CD4-positive, alpha-beta T cell treated with Interleukin-2 at 100 ng/mL for 4 hours (primary cell): ENCODE data around the gene GDPGP1.
A peak's percentile ranks its signal among the peaks of the same experiment; 100 is the strongest.
"Not testable (repeated sequence)": the region's sequence is repeated elsewhere in the genome, so short reads cannot be mapped to it uniquely, and the experiment has no call there.

Experiments used
- DNase-seq: peaks from one replicate; pipeline ENCODE4 v3.0.0-alpha.2; 2020; ENCODE audit warnings: low spot score

The GDPGP1 gene

DNA sequence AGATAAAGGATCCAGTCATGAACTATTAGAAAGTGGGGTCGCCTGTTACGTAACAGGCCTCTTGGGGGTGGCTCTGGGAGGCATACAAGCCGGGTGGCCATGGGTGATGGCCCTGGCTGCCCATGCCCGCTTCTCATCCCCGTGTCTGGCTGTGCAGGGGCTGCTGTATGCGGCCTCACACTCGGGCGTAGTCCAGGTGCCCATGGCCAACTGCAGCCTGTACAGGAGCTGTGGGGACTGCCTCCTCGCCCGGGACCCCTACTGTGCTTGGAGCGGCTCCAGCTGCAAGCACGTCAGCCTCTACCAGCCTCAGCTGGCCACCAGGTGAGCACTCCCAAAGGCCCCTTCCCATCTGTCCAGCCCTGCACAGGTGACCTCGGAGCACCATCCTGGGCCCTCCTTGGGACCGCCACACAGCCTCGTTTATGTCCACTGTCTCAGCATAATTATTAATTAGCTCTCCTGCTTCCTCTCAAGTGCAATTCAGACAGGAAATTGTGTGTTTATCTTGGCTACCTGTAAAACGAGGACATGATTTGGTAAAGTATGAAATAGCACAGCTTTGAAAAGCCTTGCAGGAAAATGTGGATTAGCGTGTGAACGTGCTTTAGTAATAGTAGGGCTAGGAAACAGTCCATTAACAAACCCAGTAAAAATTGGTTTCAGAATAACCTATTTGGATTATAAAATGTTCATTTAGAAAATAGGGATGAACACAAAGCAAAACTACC is 8.3 kb upstream of the GDPGP1 start:
- no peak for DNase-seq

GRCh38 chr15:90227336-90227735 is 6.7 kb upstream of the GDPGP1 start:
- DNase-seq, result no peak

DNA sequence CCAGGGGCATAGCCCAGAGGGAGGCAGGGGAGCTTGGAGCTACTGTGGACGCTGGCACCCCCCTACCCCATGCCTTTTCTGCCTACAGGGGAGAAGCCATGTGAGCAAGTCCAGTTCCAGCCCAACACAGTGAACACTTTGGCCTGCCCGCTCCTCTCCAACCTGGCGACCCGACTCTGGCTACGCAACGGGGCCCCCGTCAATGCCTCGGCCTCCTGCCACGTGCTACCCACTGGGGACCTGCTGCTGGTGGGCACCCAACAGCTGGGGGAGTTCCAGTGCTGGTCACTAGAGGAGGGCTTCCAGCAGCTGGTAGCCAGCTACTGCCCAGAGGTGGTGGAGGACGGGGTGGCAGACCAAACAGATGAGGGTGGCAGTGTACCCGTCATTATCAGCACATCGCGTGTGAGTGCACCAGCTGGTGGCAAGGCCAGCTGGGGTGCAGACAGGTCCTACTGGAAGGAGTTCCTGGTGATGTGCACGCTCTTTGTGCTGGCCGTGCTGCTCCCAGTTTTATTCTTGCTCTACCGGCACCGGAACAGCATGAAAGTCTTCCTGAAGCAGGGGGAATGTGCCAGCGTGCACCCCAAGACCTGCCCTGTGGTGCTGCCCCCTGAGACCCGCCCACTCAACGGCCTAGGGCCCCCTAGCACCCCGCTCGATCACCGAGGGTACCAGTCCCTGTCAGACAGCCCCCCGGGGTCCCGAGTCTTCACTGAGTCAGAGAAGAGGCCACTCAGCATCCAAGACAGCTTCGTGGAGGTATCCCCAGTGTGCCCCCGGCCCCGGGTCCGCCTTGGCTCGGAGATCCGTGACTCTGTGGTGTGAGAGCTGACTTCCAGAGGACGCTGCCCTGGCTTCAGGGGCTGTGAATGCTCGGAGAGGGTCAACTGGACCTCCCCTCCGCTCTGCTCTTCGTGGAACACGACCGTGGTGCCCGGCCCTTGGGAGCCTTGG is 5.9 kb upstream of the GDPGP1 start:
- no peak for DNase-seq

- DNase-seq, result no peak
Observed at GRCh38 chr15:90228960-90229359, 5.0 kb upstream of the GDPGP1 start.

DNA sequence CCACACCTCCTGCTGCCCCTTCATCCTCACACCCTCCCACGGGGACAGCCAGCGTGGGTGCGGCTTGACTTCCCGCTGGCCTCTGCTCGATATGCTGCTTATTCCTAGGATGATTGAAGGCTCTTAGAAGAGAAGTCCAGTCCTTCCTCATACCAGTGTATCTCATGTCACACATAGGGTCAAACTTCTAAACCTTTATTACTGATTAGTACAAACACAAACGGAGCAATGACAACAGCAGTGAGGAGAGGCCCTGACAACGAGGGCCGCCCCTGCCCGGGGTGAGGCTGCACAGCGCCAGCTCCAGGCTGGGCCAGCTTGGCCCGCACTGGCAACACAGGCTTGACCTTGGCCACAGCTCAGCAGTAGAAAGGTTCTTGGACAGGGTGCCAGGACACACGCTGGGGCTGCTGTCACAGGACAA is 3.9 kb upstream of the GDPGP1 start:
- DNase-seq, result no peak

DNA sequence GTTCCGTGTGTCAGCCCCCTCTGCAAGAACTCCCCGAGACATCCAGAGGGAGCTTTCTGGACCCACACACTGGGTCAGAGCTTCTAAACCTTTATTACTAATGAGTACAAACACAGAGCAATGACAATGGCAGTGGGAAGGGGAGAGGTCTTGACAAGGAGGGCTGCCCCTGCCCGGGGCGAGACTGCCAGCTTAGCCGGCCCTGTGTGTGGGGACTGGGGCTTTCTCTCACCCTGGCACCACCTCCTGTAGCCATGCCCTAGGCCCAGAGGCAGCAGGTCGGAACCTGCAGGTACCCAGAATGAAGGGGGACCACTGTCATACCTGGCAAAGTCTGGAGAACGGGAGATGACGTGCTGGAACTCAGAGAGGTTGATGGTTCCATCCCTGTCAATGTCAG is 3.4 kb upstream of the GDPGP1 start:
- DNase-seq, result no peak

- peak; percentile 82 for DNase-seq
Observed at GRCh38 chr15:90231028-90232017, 2.7 kb upstream of the GDPGP1 start.

GRCh38 chr15:90232196-90232595 is 1.8 kb upstream of the GDPGP1 start:
- no peak for DNase-seq

DNA sequence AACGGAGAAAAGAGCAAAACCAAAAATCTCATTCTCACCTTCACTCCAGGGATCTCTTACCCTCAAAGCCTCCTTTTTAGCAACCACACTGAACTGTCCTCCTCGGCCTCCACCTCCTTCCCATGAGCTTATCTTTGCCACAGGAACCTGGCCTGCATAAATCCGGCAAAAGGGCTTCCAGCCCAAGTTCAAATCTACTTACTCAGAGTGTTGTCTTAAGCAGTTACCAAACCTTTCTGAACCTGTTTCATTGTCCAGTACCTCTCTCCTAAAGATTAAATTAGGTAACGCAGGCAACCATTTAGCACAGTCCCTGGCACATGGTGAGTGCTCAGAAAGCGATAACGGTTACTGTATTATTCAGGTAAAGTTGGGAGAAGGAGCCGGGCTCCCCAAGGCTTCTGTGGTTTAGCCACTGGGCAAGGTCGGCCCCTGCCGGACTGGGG is 1.0 kb upstream of the GDPGP1 start:
- no peak for DNase-seq

GRCh38 chr15:90233387-90234095 is 468 bp upstream of the GDPGP1 start, which contains the start of gene CIB1:
CIB1 (minus strand) TSS chr15:90233941; CDS start chr15:90233885, 56 bp downstream.
- DNase-seq, result peak; percentile 97

DNA sequence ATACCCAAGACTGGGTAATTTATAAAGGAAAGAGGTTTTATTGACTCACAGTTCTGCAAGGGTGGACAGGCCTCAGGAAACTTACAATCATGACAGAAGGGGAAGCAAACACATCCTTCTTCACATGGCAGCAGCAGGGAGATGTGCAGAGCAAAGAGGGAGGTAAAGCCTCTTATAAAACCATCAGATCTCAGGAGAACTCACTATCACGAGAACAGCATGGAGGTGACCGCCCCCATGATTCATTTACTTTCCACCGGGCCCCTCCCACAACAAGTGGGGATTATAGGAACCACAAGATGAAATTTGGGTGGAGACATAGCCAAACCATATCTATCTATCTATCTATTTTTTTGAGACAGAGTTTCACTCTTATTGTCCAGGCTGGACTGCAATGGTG is 5.4 kb downstream of the GDPGP1 start:
- no peak for DNase-seq

GRCh38 chr15:90240856-90241255 is 6.8 kb downstream of the GDPGP1 start:
- no peak for DNase-seq

GRCh38 chr15:90241343-90242192 is 7.6 kb downstream of the GDPGP1 start:
- no peak for DNase-seq

DNA sequence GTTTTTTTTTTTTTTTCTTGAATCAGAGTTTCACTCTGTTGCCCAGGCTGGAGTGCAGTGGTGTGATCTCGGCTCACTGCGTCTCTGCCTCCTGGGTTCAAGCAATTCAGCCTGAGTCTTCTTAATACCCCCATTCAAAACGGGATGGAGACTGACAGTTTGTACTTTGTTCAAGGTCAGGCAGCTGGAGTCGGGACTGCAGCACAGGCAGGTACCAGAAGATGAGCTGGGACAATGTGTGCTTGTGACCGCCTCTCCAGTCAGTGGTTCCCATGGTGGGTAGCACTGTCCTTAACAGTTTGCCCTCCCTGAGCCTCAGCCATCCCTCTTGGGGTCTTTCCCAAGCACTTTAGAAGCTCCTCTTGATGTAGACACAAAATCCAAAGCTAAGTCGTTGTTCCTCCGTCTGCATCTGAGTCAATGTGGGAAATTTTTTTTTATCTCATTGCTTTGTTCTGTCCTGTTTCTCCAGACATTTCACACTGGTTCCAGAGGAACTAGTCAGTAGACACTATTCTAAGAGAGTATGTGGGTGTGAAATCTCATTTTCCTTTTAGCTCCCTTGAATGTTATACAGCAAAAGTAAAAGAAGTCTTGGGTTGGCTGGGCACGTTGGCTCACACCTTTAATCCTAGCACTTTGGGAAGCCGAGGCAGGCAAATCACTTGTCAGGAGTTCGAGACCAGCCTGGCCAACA is 10.1 kb downstream of the GDPGP1 start:
- DNase-seq, result no peak

GRCh38 chr15:90248789-90249202 is 14.8 kb downstream of the GDPGP1 start:
- DNase-seq, result no peak

DNA sequence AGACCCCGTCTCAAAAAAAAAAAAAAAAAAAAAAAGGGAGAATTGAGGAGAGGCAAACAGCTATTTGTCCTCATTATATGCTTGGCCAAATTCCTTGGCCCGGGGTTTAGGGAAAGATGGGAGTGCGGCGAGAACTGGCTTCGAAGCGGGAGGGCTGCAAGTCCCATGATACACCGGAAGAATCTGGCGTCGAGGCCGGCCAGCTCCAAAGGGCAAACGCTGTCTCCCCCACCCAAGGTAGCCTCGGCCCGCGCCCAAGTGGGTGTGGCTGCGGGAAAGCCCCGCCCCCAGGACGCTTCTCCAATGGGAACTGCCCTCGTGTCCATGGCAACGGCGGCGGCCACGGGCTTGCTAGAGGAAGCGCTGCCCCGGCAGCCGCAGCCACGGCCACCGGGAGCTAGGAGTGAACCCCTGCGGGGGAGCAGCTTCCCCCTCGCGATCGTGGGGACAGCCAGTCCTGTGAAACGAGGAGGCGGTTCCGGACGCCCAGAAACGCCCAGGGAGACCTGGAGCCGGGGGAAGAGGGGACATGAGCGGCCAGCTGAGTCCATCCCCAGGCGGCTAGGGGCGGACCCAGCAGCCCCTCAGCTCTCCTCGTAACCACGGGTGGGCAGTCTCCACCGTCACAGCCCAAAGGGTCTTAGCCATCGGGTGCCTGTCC is 15.3 kb downstream of the GDPGP1 start, which contains the start of gene TTLL13:
TTLL13 (plus strand) TSS at position 354 of the 661 bp plus-strand sequence. CDS start 1,075 bp downstream, outside the sequence.
- DNase-seq, result peak; percentile 59

DNA sequence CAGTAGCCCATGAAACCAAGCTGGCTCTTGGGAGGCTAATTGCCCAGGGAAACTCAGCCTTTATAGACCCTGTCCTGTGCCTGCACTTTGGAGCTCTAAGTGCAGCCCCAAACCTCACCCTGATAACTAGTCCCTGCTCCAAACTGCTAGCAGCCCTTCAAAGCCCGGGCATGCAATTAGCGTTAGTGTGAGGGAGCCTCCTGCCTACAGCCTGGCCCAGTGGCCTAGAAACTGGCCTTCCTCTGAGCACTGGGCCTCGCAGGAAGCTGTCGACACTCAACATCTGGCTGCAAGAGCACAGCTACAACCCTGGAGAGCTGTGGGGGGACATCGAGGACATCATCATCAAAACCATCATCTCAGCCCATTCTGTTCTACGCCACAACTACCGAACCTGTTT is 23.8 kb downstream of the GDPGP1 start:
- DNase-seq, result no peak

GRCh38 chr15:90259524-90259923 is 25.5 kb downstream of the GDPGP1 start:
- no peak for DNase-seq

GRCh38 chr15:90260731-90261130 is 26.7 kb downstream of the GDPGP1 start:
- not testable (repeated sequence) for DNase-seq
